ENCODE results near the gene IARS1.

- no peak for TF ChIP-seq CTCF (IDR thresholded peaks at IDR 0.05; ENCODE audit: low read depth, low read length)
- TF ChIP-seq EZH2phosphoT487 (IDR thresholded peaks at IDR 0.05; ENCODE audit: low read depth), result no peak
Measured at GRCh38 chr9:92295240-92295790, 1.8 kb upstream of the IARS1 start.
